Heart left ventricle (tissue), 16 donors: ENCODE measurements around the gene TMEFF2. TPM values are rescaled to one million over a fixed set of nuclear protein-coding genes. Genes with fewer than 3 reads are reported as not detected.

Experiments
- ATAC-seq, 4 donors: fragments of 200-7000 bp; cut with Tn5 transposase; one replicate each; pipeline ENCODE4 v1.9.1; 2020 to 2022; ENCODE audit warnings: moderate library complexity in 4 of 4, mild to moderate bottlenecking in 3 of 4, moderate number of reproducible peaks in 1 of 4
- DNase-seq, 5 donors: peaks; one replicate each; pipeline ENCODE4 v3.0.0-alpha.2; 2020
- H3K27ac ChIP-seq, 12 donors: fragments of 200-600 bp; sonication (generic) in 4 of 12; one replicate each; pipeline versions ENCODE4 v1.5.0 to v1.8.0; 2016 to 2022; ENCODE audit warnings: mild to moderate bottlenecking in 2 of 12
- H3K27me3 ChIP-seq, 9 donors: fragments of 200-600 bp; sonication (generic) in 2 of 9; one replicate each; pipeline versions ENCODE4 v1.5.1 to v1.8.0; 2016 to 2022; ENCODE audit warnings: mild to moderate bottlenecking in 3 of 9
- H3K36me3 ChIP-seq, 9 donors: fragments of 200-600 bp; sonication (generic) in 2 of 9; one replicate each; pipeline versions ENCODE4 v1.5.0 to v1.8.0; 2018 to 2022; ENCODE audit warnings: mild to moderate bottlenecking in 2 of 9
- H3K4me1 ChIP-seq, 12 donors: fragments of 200-600 bp; sonication (generic) in 4 of 12; one replicate each; pipeline versions ENCODE4 v1.5.0 to v1.8.0; 2016 to 2022; ENCODE audit warnings: mild to moderate bottlenecking in 3 of 12
- H3K4me3 ChIP-seq, 12 donors: fragments of 200-600 bp; sonication (generic) in 4 of 12; one replicate each; pipeline versions ENCODE4 v1.5.0 to v1.8.0; 2017 to 2022; ENCODE audit warnings: mild to moderate bottlenecking in 9 of 12, moderate library complexity in 4 of 12
- H3K9me3 ChIP-seq, 12 donors: fragments of 200-600 bp; sonication (generic) in 4 of 12; one replicate each; pipeline versions ENCODE4 v1.5.0 to v1.8.0; 2016 to 2022; ENCODE audit warnings: mild to moderate bottlenecking in 1 of 12
- CTCF ChIP-seq, 12 donors: fragments of 200-600 bp; sonication (generic) in 4 of 12; IDR thresholded peaks; one replicate each; pipeline versions ENCODE4 v1.5.0 to v1.8.0; 2018 to 2022; ENCODE audit warnings: antibody characterized with exemption in 12 of 12, mild to moderate bottlenecking in 5 of 12
- POLR2A ChIP-seq, 2 donors: fragments of 450-650 bp; IDR thresholded peaks; one replicate each; pipeline ENCODE4 v1.6.1; 2017; ENCODE audit warnings: antibody characterized with exemption in 2 of 2, mild to moderate bottlenecking in 2 of 2, moderate library complexity in 2 of 2
- WGBS, 4 donors: extraction: QIAGEN DNeasy Blood & Tissue Kit in 2 of 4; methylation state at CpG; one replicate each; pipeline versions ENCODE4 v1.1.5 to v1.1.7; 2013 to 2018; 5-methylcytosine and 5-hydroxymethylcytosine counted together
- intact Hi-C, 10 donors: fragments of 100-400 bp; cut with DNase I; formaldehyde crosslinking; loops; one replicate each; pipeline versions ENCODE4 v1.11.1 to v1.14.2; 2022
- polyA plus RNA-seq, 2 donors: library from polyadenylated mRNA; stranded (reverse); fragments of 200-250 nt; gene quantifications; one replicate each; pipeline ENCODE4 v1.2.3, GENCODE V29; 2013
- total RNA-seq, 9 donors: library from RNA; depleted of rRNA in 2 of 9; stranded (reverse); fragments of >200 nt in 2 of 9; fragmentation: NEBNext Ultra II Directional in 3 of 9; extraction: Animal tissue kit (Norgen Biotek cat#: 25700) in 3 of 9; gene quantifications; one replicate each; pipeline versions ENCODE4 v1.1.0 to v1.2.4, GENCODE V29; 2016 to 2023
- donor health status: ischemic (EF 13 %, LVEDD 7.1; RV severe dilation, severe dysfunction).
- donor health status: healthy with polysubstance abuse.
- donor health status: DM: no; HTN: yes; CAD: no.
- donor health status: DM: no; HTN: no; CAD: no.
- donor health status: ischemic (EF 25% LVEDD 6.9; RV normal size, moderate dysfunction).
- donor health status: ischemic (EF 25% LVEDD 5.7; RV mildly dilated, moderate dysfunction).
- donor health status: healthy.
- donor health status: DM: yes; HTN: yes; CAD: no.
- donor health status: ischemic (EF 35%, LVEDD 5.7; RV mildly dilated, moderate dysfunction).
- donor health status: nonischemic (EF 11% LVEDD 7.7; RV severe dilation, severe dysfunction).
- donor health status: DM: yes; HTN: yes; CAD: no.
- donor health status: PGD.
- donor health status: ischemic (EF 29% LVEDD 5.4; RV normal size, mild dysfunction).
- donor health status: nonischemic (EF 23%, LVEDD 6.1; RV moderate dilation, normal function).

Gene TMEFF2
- total and polyA plus RNA-seq, 11 donors: 0.08 to 0.44 (median 0.23) TPM; not detected in 7

GRCh38 chr2:191999101-191999841 is 195.5 kb downstream of the TMEFF2 start:
- H3K27me3 ChIP-seq: no peaks in the 10 kb centered on the region
- intact Hi-C loops: no loop called here
- TF ChIP-seq CTCF (IDR thresholded peaks at IDR 0.05) (no peak), POLR2A (IDR thresholded peaks at IDR 0.05) (no peak)
- no peaks in the 10 kb centered on the region for H3K9me3 ChIP-seq
- peaks cover 0 to 14% (median 5%) of the 10 kb centered on the region in 12 donors for H3K4me1 ChIP-seq
- H3K36me3 ChIP-seq: no peaks in the 10 kb centered on the region
- WGBS, 4 donors: 85 to 92% (median 88%) methylated on average over 4 of the region's 4 CpGs
- no peak for ATAC-seq
- DNase-seq: no peak
- H3K4me3 ChIP-seq: no peak overlapping the region
- H3K27ac ChIP-seq: no peak overlapping the region

- H3K27me3 ChIP-seq: no peaks in the 10 kb centered on the region
- ATAC-seq (peak in 3 of 4 donors; percentile 36 to 93 (median 54)), DNase-seq (no peak)
- TF ChIP-seq POLR2A (IDR thresholded peaks at IDR 0.05) (no peak), CTCF (IDR thresholded peaks at IDR 0.05) (no peak)
- H3K4me3 ChIP-seq: no peak overlapping the region
- H3K9me3 ChIP-seq: no peaks in the 10 kb centered on the region
- H3K4me1 ChIP-seq: peaks cover 0 to 12% (median 4%) of the 10 kb centered on the region in 12 donors
- no peaks in the 10 kb centered on the region for H3K36me3 ChIP-seq
- WGBS, 4 donors: 39 to 61% (median 47%) methylated on average over 2 of the region's 2 CpGs
- H3K27ac ChIP-seq: peak overlapping the region in 8 of 12 donors; percentile 5 to 41 (median 32)
- intact Hi-C loops: no loop called here
Measured at GRCh38 chr2:191995285-191995684, 199.4 kb downstream of the TMEFF2 start.

GRCh38 chr2:191994749-191995148 is 200.0 kb downstream of the TMEFF2 start:
- Histone ChIP-seq H3K27ac (peak overlapping the region in 7 of 12 donors; percentile 16 to 41 (median 35)), H3K9me3 (no peaks in the 10 kb centered on the region), H3K4me3 (no peak overlapping the region), H3K27me3 (no peaks in the 10 kb centered on the region), H3K4me1 (peaks cover 0 to 12% (median 4%) of the 10 kb centered on the region in 12 donors), H3K36me3 (no peaks in the 10 kb centered on the region)
- intact Hi-C loops: no loop called here
- WGBS, 4 donors: 52 to 60% (median 57%) methylated on average over 2 of the region's 2 CpGs
- ATAC-seq (peak in 1 of 4 donors; percentile 22), DNase-seq (no peak)
- TF ChIP-seq CTCF (IDR thresholded peaks at IDR 0.05) (no peak), POLR2A (IDR thresholded peaks at IDR 0.05) (no peak)

- H3K27ac ChIP-seq: no peak overlapping the region
- TF ChIP-seq POLR2A (IDR thresholded peaks at IDR 0.05) (no peak), CTCF (IDR thresholded peaks at IDR 0.05) (no peak)
- intact Hi-C loops: no loop called here
Measured at GRCh38 chr2:191991442-191991841, 203.3 kb downstream of the TMEFF2 start.

More at GRCh38 chr2:191991442-191991841, 203.3 kb downstream of the TMEFF2 start:
- 89 to 94% (median 91%) methylated on average over 5 of the region's 5 CpGs for WGBS, 4 donors
- H3K4me1 ChIP-seq: peaks cover 0 to 12% (median 4%) of the 10 kb centered on the region in 12 donors
- ATAC-seq: no peak
- H3K4me3 ChIP-seq: no peak overlapping the region
- no peaks in the 10 kb centered on the region for H3K9me3 ChIP-seq
- no peaks in the 10 kb centered on the region for H3K36me3 ChIP-seq
- no peak for DNase-seq
- H3K27me3 ChIP-seq: no peaks in the 10 kb centered on the region
